ENCODE results near the gene SPATA31A6.
"Not testable (repeated sequence)": the region's sequence is repeated elsewhere in the genome, so short reads cannot be mapped to it uniquely, and the experiment has no call there.

SPATA31A6 gene

GRCh38 chr9:42183359-42183758, at the start of gene SPATA31A6:
Gene SPATA31A6 (plus strand): TSS chr9:42183659. CDS start chr9:42183688, 29 bp downstream.
- not testable (repeated sequence) for DNase-seq (ENCODE audit: extremely low read depth, low read depth)

GRCh38 chr9:42160299-42160698, 23.2 kb upstream of the SPATA31A6 start:
- not testable (repeated sequence) for DNase-seq (ENCODE audit: extremely low read depth, low read depth)

GRCh38 chr9:42219861-42220260, 36.4 kb downstream of the SPATA31A6 start:
- DNase-seq (ENCODE audit: extremely low read depth, low read depth) = not testable (repeated sequence)

- DNase-seq (ENCODE audit: extremely low read depth, low read depth) = not testable (repeated sequence)
These were observed 39.8 kb downstream of the SPATA31A6 start for GRCh38 chr9:42223230-42223629.

- DNase-seq (ENCODE audit: extremely low read depth, low read depth) = not testable (repeated sequence)
These were observed 49.6 kb downstream of the SPATA31A6 start for GRCh38 chr9:42233031-42233430.

GRCh38 chr9:42234610-42235009, 51.2 kb downstream of the SPATA31A6 start:
- DNase-seq (ENCODE audit: extremely low read depth, low read depth) = not testable (repeated sequence)

- DNase-seq (ENCODE audit: extremely low read depth, low read depth) = not testable (repeated sequence)
These were observed 52.0 kb downstream of the SPATA31A6 start for GRCh38 chr9:42235352-42235991.

GRCh38 chr9:42236097-42236496, 52.6 kb downstream of the SPATA31A6 start:
- not testable (repeated sequence) for DNase-seq (ENCODE audit: extremely low read depth, low read depth)

GRCh38 chr9:42237381-42237780, 53.9 kb downstream of the SPATA31A6 start:
- DNase-seq (ENCODE audit: extremely low read depth, low read depth) = not testable (repeated sequence)

GRCh38 chr9:42238862-42239261, 55.4 kb downstream of the SPATA31A6 start:
- DNase-seq (ENCODE audit: extremely low read depth, low read depth) = not testable (repeated sequence)

Measured in AG09319 (cell line).